DOHH2 (cell line): ENCODE measurements around the gene DYNC1I2.

Experiments used
- H3F3A ChIP-seq: fragments of 200-600 bp; sonication (generic), shearing (Covaris generic); 2 replicates; pipeline ENCODE4 v1.6.0; 2016; ENCODE audit warnings: antibody characterized with exemption, mild to moderate bottlenecking; ENCODE audit not compliant: control insufficient read depth, insufficient read depth
- H3K27ac ChIP-seq: fragments of 200-600 bp; sonication (generic); 2 replicates; pipeline ENCODE4 v1.5.1; 2014; ENCODE audit warnings: low read depth, mild to moderate bottlenecking, low read length, moderate library complexity
- H3K27me3 ChIP-seq: fragments of 200-600 bp; sonication (generic); 2 replicates; pipeline ENCODE4 v1.6.1; 2014; ENCODE audit warnings: mild to moderate bottlenecking, low read length, mixed read lengths; ENCODE audit not compliant: control insufficient read depth
- H3K36me3 ChIP-seq: fragments of 200-600 bp; sonication (generic); 2 replicates; pipeline ENCODE4 v1.6.1; 2014; ENCODE audit warnings: mild to moderate bottlenecking, low read length, moderate library complexity, mixed read lengths; ENCODE audit not compliant: control insufficient read depth
- H3K4me1 ChIP-seq: fragments of 200-600 bp; sonication (generic); 2 replicates; pipeline ENCODE4 v1.6.1; 2014; ENCODE audit warnings: mild to moderate bottlenecking, low read length, mixed read lengths; ENCODE audit not compliant: control insufficient read depth
- H3K4me2 ChIP-seq: fragments of 200-600 bp; sonication (generic); 2 replicates; pipeline ENCODE4 v1.6.0; 2014; ENCODE audit warnings: mild to moderate bottlenecking, low read length, moderate library complexity
- H3K4me3 ChIP-seq: fragments of 200-600 bp; sonication (generic); 2 replicates; pipeline ENCODE4 v1.5.1; 2014; ENCODE audit warnings: mild to moderate bottlenecking, low read length, mixed read lengths
- H3K79me2 ChIP-seq: fragments of 200-600 bp; sonication (generic); 2 replicates; pipeline ENCODE4 v1.6.1; 2014; ENCODE audit warnings: mild to moderate bottlenecking, low read length, mixed read lengths; ENCODE audit not compliant: control insufficient read depth
- H3K9me2 ChIP-seq: fragments of 200-600 bp; sonication (generic); replicated peaks from 2 replicates; pipeline ENCODE4 v1.6.1; 2014; ENCODE audit warnings: mild to moderate bottlenecking, low read length, mixed read lengths; ENCODE audit not compliant: control insufficient read depth
- H3K9me3 ChIP-seq: fragments of 200-600 bp; sonication (generic); 2 replicates; pipeline ENCODE4 v1.6.1; 2014; ENCODE audit warnings: antibody characterized with exemption, low read length, mixed read lengths; ENCODE audit not compliant: control insufficient read depth, insufficient read depth
- H4K20me1 ChIP-seq: fragments of 200-600 bp; sonication (generic); 2 replicates; pipeline ENCODE4 v1.6.0; 2014; ENCODE audit warnings: low read depth, mild to moderate bottlenecking, antibody characterized with exemption, low read length, moderate library complexity; ENCODE audit not compliant: control insufficient read depth, insufficient read depth
- EZH2phosphoT487 ChIP-seq: fragments of 200-600 bp; sonication (generic); IDR thresholded peaks from 2 replicates; pipeline ENCODE4 v1.6.1; 2017; ENCODE audit warnings: borderline replicate concordance, mild to moderate bottlenecking, antibody characterized with exemption, low read length, moderate library complexity, mixed read lengths
- TF ChIP-seq, protein P1 (sequence below): fragments of 200-600 bp; sonication (generic); IDR thresholded peaks from one replicate; pipeline ENCODE4 v1.5.1; 2014; ENCODE audit warnings: antibody characterized with exemption, mild to moderate bottlenecking, low read depth, low read length; ENCODE audit not compliant: poor library complexity, severe bottlenecking

DYNC1I2 gene

DNA sequence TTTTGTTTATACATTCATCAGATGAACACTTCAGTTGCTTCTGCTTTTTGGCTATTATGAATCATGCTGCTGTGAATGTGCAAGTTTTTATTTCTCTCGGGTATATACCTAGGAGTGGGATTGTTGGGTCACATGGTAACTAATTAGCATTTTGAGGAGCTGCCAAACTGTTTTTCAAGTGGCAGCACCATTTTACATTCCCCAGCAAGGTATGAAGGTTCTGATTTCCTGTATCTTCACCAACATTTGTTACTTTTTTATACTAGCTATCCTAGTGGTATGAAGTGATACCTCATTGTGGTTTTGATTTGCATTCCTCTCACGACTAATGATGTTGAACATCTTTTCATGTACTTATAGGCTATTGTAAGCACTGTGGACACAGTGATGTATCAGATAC, 53.9 kb downstream of the DYNC1I2 start:
- no peaks in the 10 kb centered on the region for H4K20me1 ChIP-seq
- peaks cover 20% of the 10 kb centered on the region for H3K4me1 ChIP-seq
- no peaks in the 10 kb centered on the region for H3F3A ChIP-seq
- H3K27ac ChIP-seq: no peak overlapping the region
- H3K9me2 ChIP-seq: no peaks in the 10 kb centered on the region
- no peaks in the 10 kb centered on the region for H3K27me3 ChIP-seq
- H3K4me2 ChIP-seq: peak overlapping the region; percentile 14; the same call in 1 of the 2 replicates
- no peaks in the 10 kb centered on the region for H3K9me3 ChIP-seq
- H3K36me3 ChIP-seq: peaks cover 17% of the 10 kb centered on the region
- TF ChIP-seq, protein P1, sequence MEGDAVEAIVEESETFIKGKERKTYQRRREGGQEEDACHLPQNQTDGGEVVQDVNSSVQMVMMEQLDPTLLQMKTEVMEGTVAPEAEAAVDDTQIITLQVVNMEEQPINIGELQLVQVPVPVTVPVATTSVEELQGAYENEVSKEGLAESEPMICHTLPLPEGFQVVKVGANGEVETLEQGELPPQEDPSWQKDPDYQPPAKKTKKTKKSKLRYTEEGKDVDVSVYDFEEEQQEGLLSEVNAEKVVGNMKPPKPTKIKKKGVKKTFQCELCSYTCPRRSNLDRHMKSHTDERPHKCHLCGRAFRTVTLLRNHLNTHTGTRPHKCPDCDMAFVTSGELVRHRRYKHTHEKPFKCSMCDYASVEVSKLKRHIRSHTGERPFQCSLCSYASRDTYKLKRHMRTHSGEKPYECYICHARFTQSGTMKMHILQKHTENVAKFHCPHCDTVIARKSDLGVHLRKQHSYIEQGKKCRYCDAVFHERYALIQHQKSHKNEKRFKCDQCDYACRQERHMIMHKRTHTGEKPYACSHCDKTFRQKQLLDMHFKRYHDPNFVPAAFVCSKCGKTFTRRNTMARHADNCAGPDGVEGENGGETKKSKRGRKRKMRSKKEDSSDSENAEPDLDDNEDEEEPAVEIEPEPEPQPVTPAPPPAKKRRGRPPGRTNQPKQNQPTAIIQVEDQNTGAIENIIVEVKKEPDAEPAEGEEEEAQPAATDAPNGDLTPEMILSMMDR: no peak
- TF ChIP-seq EZH2phosphoT487: no peak
- H3K4me3 ChIP-seq: no peak overlapping the region
- H3K79me2 ChIP-seq: no peaks in the 10 kb centered on the region

DNA sequence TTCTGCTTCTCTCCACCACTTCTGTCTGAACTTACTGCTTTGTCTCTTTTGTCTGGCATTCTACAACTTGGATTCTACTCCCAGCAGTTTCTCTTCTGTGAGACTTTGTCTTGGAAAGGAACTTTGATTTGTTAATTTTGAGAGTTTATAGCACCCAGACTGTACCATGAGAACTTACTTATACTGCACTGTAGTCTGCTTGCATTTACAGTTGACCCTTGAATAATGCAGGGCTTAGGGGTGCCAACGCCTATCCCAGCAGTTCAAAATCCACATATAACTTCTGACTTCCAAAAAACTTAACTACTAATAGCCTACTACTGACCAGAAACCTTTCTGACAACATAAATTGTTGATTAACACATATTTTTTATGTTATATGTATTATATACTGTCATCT, 55.5 kb downstream of the DYNC1I2 start:
- Histone ChIP-seq H3K27me3 (no peaks in the 10 kb centered on the region), H3K27ac (no peak overlapping the region), H3K4me3 (no peak overlapping the region), H3F3A (no peaks in the 10 kb centered on the region), H3K36me3 (peaks cover 24% of the 10 kb centered on the region), H3K9me2 (no peaks in the 10 kb centered on the region), H3K4me2 (no peak overlapping the region), H3K9me3 (no peaks in the 10 kb centered on the region), H3K4me1 (peaks cover 20% of the 10 kb centered on the region), H4K20me1 (no peaks in the 10 kb centered on the region), H3K79me2 (no peaks in the 10 kb centered on the region)
- TF ChIP-seq, protein P1: no peak
- no peak for TF ChIP-seq EZH2phosphoT487

DNA sequence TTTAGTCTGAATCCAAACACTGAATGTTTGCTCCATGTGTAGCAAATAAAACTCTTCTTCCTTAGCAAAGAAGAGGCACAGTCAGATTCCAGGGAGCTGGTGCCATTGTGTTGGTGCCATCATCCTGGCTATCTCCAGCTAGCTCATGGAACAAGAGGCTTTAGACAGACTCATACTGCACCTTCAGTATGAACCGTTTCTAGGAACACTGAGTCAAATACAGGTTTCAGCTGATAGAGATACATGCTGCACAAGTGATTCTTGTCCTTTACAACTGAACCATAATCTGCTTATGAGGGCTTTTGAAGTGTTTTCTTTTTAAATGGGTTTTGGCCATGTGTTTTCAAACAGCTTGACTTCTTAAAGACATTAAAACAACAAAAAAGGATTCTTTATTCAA, 57.9 kb downstream of the DYNC1I2 start:
- Histone ChIP-seq H4K20me1 (no peaks in the 10 kb centered on the region), H3K36me3 (peaks cover 28% of the 10 kb centered on the region), H3K9me2 (no peaks in the 10 kb centered on the region), H3K4me3 (no peak overlapping the region), H3F3A (no peaks in the 10 kb centered on the region), H3K4me2 (no peak overlapping the region), H3K9me3 (no peaks in the 10 kb centered on the region), H3K4me1 (peaks cover 20% of the 10 kb centered on the region), H3K27me3 (no peaks in the 10 kb centered on the region), H3K79me2 (no peaks in the 10 kb centered on the region), H3K27ac (no peak overlapping the region)
- TF ChIP-seq, protein P1: no peak
- no peak for TF ChIP-seq EZH2phosphoT487
